Ovary (tissue), 3 donors: ENCODE data around the gene FBN1.

ENCODE experiments used
- CTCF ChIP-seq, 3 donors: fragments of 450-650 bp in 2 of 3; fragments of 200-600 bp in 1 of 3; IDR thresholded peaks; one replicate each; pipeline versions ENCODE4 v1.5.1 to v1.8.0; 2016 to 2022; ENCODE audit warnings: antibody characterized with exemption in 3 of 3, mild to moderate bottlenecking in 1 of 3
- EP300 ChIP-seq: sonication (generic); formaldehyde crosslinking; IDR thresholded peaks from one replicate; pipeline ENCODE4 v1.6.1; 2017; ENCODE audit warnings: antibody characterized with exemption
- donor health status: DM: no; HTN: no; CAD: no.

DNA sequence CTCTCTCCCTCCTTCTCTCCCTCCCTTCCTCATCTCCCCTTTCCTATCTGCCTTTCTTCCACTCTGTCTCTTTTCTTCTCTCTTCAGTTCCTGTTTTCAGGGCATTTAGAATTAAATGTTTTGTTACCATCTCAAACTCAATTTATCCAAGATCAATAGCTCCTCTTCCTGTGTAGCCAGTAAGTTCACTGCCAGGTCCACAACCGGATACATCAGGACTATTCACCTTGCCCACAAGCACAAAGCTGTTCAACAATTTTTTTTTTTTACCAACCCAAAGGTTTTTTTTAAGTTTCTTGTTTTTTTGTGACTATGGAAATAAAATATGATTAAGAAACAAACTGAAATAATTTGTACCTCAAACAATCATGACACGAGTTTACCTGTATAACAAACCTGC is 26.1 kb downstream of the FBN1 start:
- TF ChIP-seq EP300 (no peak), CTCF (IDR thresholded peaks at IDR 0.05) (no peak)
